Mesenchymal stem cell (in vitro differentiated cells and primary cell): ENCODE measurements around the gene OR12D1.

Experiments used
- DNase-seq: peaks from one replicate; pipeline ENCODE4 v3.0.0-alpha.2; 2013
- H2AFZ ChIP-seq: one replicate; pipeline ENCODE4 v1.6.1; 2013; ENCODE audit warnings: low read depth, mild to moderate bottlenecking, control low read depth, inconsistent platforms, low read length, moderate library complexity
- H2AK5ac ChIP-seq: 2 replicates; pipeline ENCODE4 v1.6.1; 2013; ENCODE audit warnings: low read length, moderate library complexity, mild to moderate bottlenecking, inconsistent platforms; ENCODE audit not compliant: severe bottlenecking
- H2BK120ac ChIP-seq: one replicate; pipeline ENCODE4 v1.6.1; 2013; ENCODE audit warnings: low read depth, mild to moderate bottlenecking, inconsistent platforms, low read length, moderate library complexity
- H2BK12ac ChIP-seq, 2 experiments: one replicate each; pipeline ENCODE4 v1.6.1; 2013; ENCODE audit warnings: inconsistent platforms in 2 of 2, low read length in 2 of 2, mild to moderate bottlenecking in 2 of 2, moderate library complexity in 2 of 2, control low read depth in 1 of 2
- H2BK15ac ChIP-seq: one replicate; pipeline ENCODE4 v1.6.1; 2013; ENCODE audit warnings: mild to moderate bottlenecking, low read depth, inconsistent platforms; ENCODE audit not compliant: poor library complexity, severe bottlenecking
- H2BK5ac ChIP-seq: 2 replicates; pipeline ENCODE4 v1.6.1; 2013; ENCODE audit warnings: low read depth, mild to moderate bottlenecking, low read length, control low read depth, inconsistent platforms; ENCODE audit not compliant: poor library complexity, severe bottlenecking
- H3K14ac ChIP-seq, 2 experiments: one replicate each; pipeline ENCODE4 v1.6.1; 2013; ENCODE audit warnings: inconsistent platforms in 2 of 2, low read length in 2 of 2, control low read depth in 1 of 2, mild to moderate bottlenecking in 1 of 2, moderate library complexity in 1 of 2
- H3K18ac ChIP-seq, 2 experiments: one replicate each; pipeline ENCODE4 v1.6.1; 2013; ENCODE audit warnings: inconsistent platforms in 2 of 2, low read length in 2 of 2, control low read depth in 1 of 2, low read depth in 1 of 2, mild to moderate bottlenecking in 1 of 2
- H3K23ac ChIP-seq, 2 experiments: one replicate each; pipeline ENCODE4 v1.6.1; 2013; ENCODE audit warnings: inconsistent platforms in 2 of 2, low read length in 2 of 2, mild to moderate bottlenecking in 2 of 2, moderate library complexity in 2 of 2, control low read depth in 1 of 2
- H3K27ac ChIP-seq: 2 replicates; pipeline ENCODE4 v1.5.1; 2013; ENCODE audit warnings: mild to moderate bottlenecking, moderate library complexity, low read length, control low read depth, inconsistent platforms; ENCODE audit not compliant: poor library complexity, severe bottlenecking
- H3K27me3 ChIP-seq, 2 experiments: 2 replicates each; pipeline versions ENCODE4 v1.6.1 to v1.7.0; 2013; ENCODE audit warnings: low read length in 2 of 2, mild to moderate bottlenecking in 2 of 2, moderate library complexity in 2 of 2, control low read depth in 1 of 2, inconsistent platforms in 1 of 2; ENCODE audit not compliant: control insufficient read depth in 1 of 2, insufficient read depth in 1 of 2
- H3K36me3 ChIP-seq, 2 experiments: 2 replicates each; pipeline versions ENCODE4 v1.6.1 to v1.7.0; 2013; ENCODE audit warnings: low read length in 2 of 2, control low read depth in 1 of 2, inconsistent platforms in 1 of 2, low read depth in 1 of 2, mild to moderate bottlenecking in 1 of 2; ENCODE audit not compliant: insufficient read depth in 2 of 2, control insufficient read depth in 1 of 2
- H3K4ac ChIP-seq, 2 experiments: one replicate each; pipeline ENCODE4 v1.6.1; 2013; ENCODE audit warnings: inconsistent platforms in 2 of 2, low read length in 2 of 2, mild to moderate bottlenecking in 2 of 2, moderate library complexity in 2 of 2, control low read depth in 1 of 2, low read depth in 1 of 2
- H3K4me1 ChIP-seq: 2 replicates; pipeline ENCODE4 v1.6.1; 2013; ENCODE audit warnings: low read depth, low read length, control low read depth; ENCODE audit not compliant: control insufficient read depth, insufficient read depth
- H3K4me2 ChIP-seq: 2 replicates; pipeline ENCODE4 v1.6.1; 2013; ENCODE audit warnings: low read length, mild to moderate bottlenecking, inconsistent platforms; ENCODE audit not compliant: poor library complexity, severe bottlenecking
- H3K4me3 ChIP-seq, 2 experiments: 2 replicates each; pipeline versions ENCODE4 v1.5.1 to v1.7.0; 2013; ENCODE audit warnings: low read length in 2 of 2, mild to moderate bottlenecking in 2 of 2, control low read depth in 1 of 2, low read depth in 1 of 2; ENCODE audit not compliant: insufficient read depth in 1 of 2
- H3K79me1 ChIP-seq: replicated peaks from 2 replicates; pipeline ENCODE4 v1.6.1; 2013; ENCODE audit warnings: mild to moderate bottlenecking, control low read depth, low read length, inconsistent platforms; ENCODE audit not compliant: poor library complexity, severe bottlenecking
- H3K9ac ChIP-seq: 2 replicates; pipeline ENCODE4 v1.7.0; 2013; ENCODE audit warnings: mild to moderate bottlenecking, low read length, moderate library complexity
- H3K9me3 ChIP-seq: 2 replicates; pipeline ENCODE4 v1.7.0; 2013; ENCODE audit warnings: mild to moderate bottlenecking, low read length; ENCODE audit not compliant: control insufficient read depth
- H4K8ac ChIP-seq: one replicate; pipeline ENCODE4 v1.6.1; 2013; ENCODE audit warnings: inconsistent platforms, mild to moderate bottlenecking, low read length, moderate library complexity
- H4K91ac ChIP-seq: one replicate; pipeline ENCODE4 v1.6.1; 2013; ENCODE audit warnings: mild to moderate bottlenecking, low read length, inconsistent platforms
- whole genome bisulfite sequencing: methylation state at CpG from one replicate; pipeline ENCODE4 v1.1.7; 2013; ENCODE audit warnings: mixed read lengths; 5-methylcytosine and 5-hydroxymethylcytosine counted together

Gene OR12D1

GRCh38 chr6:29388533-29388932 is 26.2 kb upstream of the OR12D1 start:
- no peak overlapping the region for H2AFZ ChIP-seq
- no peak overlapping the region for H2BK15ac ChIP-seq
- H3K4ac ChIP-seq = no peak overlapping the region
- WGBS = 58% methylated on average over 3 of the region's 4 CpGs
- H3K9me3 ChIP-seq = no peaks in the 10 kb centered on the region
- no peak overlapping the region for H3K23ac ChIP-seq
- H3K79me1 ChIP-seq = no peaks in the 10 kb centered on the region
- no peak overlapping the region for H3K9ac ChIP-seq
- no peaks in the 10 kb centered on the region for H3K4me1 ChIP-seq
- H3K27me3 ChIP-seq = no peaks in the 10 kb centered on the region
- H2BK5ac ChIP-seq = no peak overlapping the region
- H3K27ac ChIP-seq = no peak overlapping the region
- H3K36me3 ChIP-seq = no peaks in the 10 kb centered on the region
- no peak overlapping the region for H3K4me2 ChIP-seq
- H4K8ac ChIP-seq = no peak overlapping the region
- H3K14ac ChIP-seq = no peak overlapping the region
- no peak overlapping the region for H3K18ac ChIP-seq
- no peak overlapping the region for H3K4me3 ChIP-seq
- H2BK120ac ChIP-seq = no peak overlapping the region
- H4K91ac ChIP-seq = no peak overlapping the region
- no peak for DNase-seq
- H2AK5ac ChIP-seq = no peak overlapping the region
- H2BK12ac ChIP-seq = no peak overlapping the region

GRCh38 chr6:29395331-29395730 is 19.4 kb upstream of the OR12D1 start, which contains the start of gene OR12D2:
TSS of gene OR12D2 (plus strand) at chr6:29395631. CDS start at chr6:29396700, 1,069 bp downstream.
- Histone ChIP-seq H3K23ac (no peak within 1 kb of the TSS), H3K36me3 (no peaks in the 10 kb centered on the region), H2BK15ac (no peak within 1 kb of the TSS), H3K14ac (no peak within 1 kb of the TSS), H3K4ac (no peak within 1 kb of the TSS), H2BK120ac (no peak within 1 kb of the TSS), H3K27me3 (no peaks in the 10 kb centered on the region), H3K9ac (no peak within 1 kb of the TSS), H3K18ac (no peak within 1 kb of the TSS), H3K4me2 (no peak within 1 kb of the TSS), H2BK5ac (no peak within 1 kb of the TSS), H3K79me1 (no peaks in the 10 kb centered on the region), H3K4me1 (no peaks in the 10 kb centered on the region), H3K4me3 (no peak within 1 kb of the TSS), H3K27ac (no peak within 1 kb of the TSS), H4K8ac (no peak within 1 kb of the TSS), H2BK12ac (no peak within 1 kb of the TSS), H4K91ac (no peak within 1 kb of the TSS), H3K9me3 (no peaks in the 10 kb centered on the region), H2AK5ac (no peak within 1 kb of the TSS), H2AFZ (no peak within 1 kb of the TSS)
- no peak for DNase-seq

- Histone ChIP-seq H3K18ac (no peak overlapping the region), H3K36me3 (no peaks in the 10 kb centered on the region), H4K91ac (no peak overlapping the region), H3K9me3 (no peaks in the 10 kb centered on the region), H2BK120ac (no peak overlapping the region), H3K27ac (no peak overlapping the region), H3K4me2 (no peak overlapping the region), H3K79me1 (no peaks in the 10 kb centered on the region), H2BK12ac (no peak overlapping the region), H4K8ac (no peak overlapping the region), H3K14ac (no peak overlapping the region), H3K4ac (no peak overlapping the region), H2BK15ac (no peak overlapping the region), H3K23ac (no peak overlapping the region), H3K27me3 (no peaks in the 10 kb centered on the region), H2AK5ac (no peak overlapping the region), H3K9ac (no peak overlapping the region), H2AFZ (no peak overlapping the region), H3K4me3 (no peak overlapping the region), H2BK5ac (no peak overlapping the region), H3K4me1 (no peaks in the 10 kb centered on the region)
- no CpG with 5 or more reads among the region's 2 CpGs for WGBS
- DNase-seq = no peak
Measured at GRCh38 chr6:29399525-29399924, 15.2 kb upstream of the OR12D1 start.

GRCh38 chr6:29403801-29404200 is 10.9 kb upstream of the OR12D1 start:
- no peak overlapping the region for H3K27ac ChIP-seq
- H2BK15ac ChIP-seq = no peak overlapping the region
- H3K9me3 ChIP-seq = peaks cover 2% of the 10 kb centered on the region
- no peak overlapping the region for H2BK120ac ChIP-seq
- H3K9ac ChIP-seq = no peak overlapping the region
- no peak overlapping the region for H3K4ac ChIP-seq
- no peaks in the 10 kb centered on the region for H3K79me1 ChIP-seq
- no peak overlapping the region for H2BK12ac ChIP-seq
- no peak overlapping the region for H3K4me2 ChIP-seq
- no peak overlapping the region for H3K18ac ChIP-seq
- no peaks in the 10 kb centered on the region for H3K27me3 ChIP-seq
- 58% methylated on average over 1 of the region's 1 CpG for WGBS
- no peak overlapping the region for H2AFZ ChIP-seq
- no peak overlapping the region for H3K4me3 ChIP-seq
- DNase-seq = no peak
- H4K8ac ChIP-seq = no peak overlapping the region
- H3K4me1 ChIP-seq = no peaks in the 10 kb centered on the region
- no peak overlapping the region for H4K91ac ChIP-seq
- no peak overlapping the region for H2BK5ac ChIP-seq
- H3K23ac ChIP-seq = no peak overlapping the region
- H3K36me3 ChIP-seq = no peaks in the 10 kb centered on the region
- H2AK5ac ChIP-seq = no peak overlapping the region
- H3K14ac ChIP-seq = no peak overlapping the region
